AG04449 (cell line): ENCODE measurements around the gene SIT1.
A peak's percentile ranks its signal among the peaks of the same experiment; 100 is the strongest.
"Not testable (repeated sequence)": the region's sequence is repeated elsewhere in the genome, so short reads cannot be mapped to it uniquely, and the experiment has no call there.

Experiments used
- CTCF ChIA-PET: fragments of 350-600 bp; formaldehyde crosslinking; extraction: SDS; loops from one replicate; lab custom pipeline; 2021; ENCODE audit warnings: antibody characterized with exemption; lab: Yijun Ruan, JAX
- POLR2A ChIA-PET: fragments of 400-600, 350-600 bp; formaldehyde crosslinking; extraction: SDS; loops from one replicate; lab custom pipeline; 2020; ENCODE audit warnings: antibody characterized with exemption, inconsistent platforms; lab: Yijun Ruan, JAX
- DNase-seq: peaks from one replicate; pipeline ENCODE4 v3.0.0-alpha.2; 2010; ENCODE audit warnings: low read depth, low spot score
- H3K4me3 ChIP-seq: 2 replicates; pipeline ENCODE4 v1.5.1; 2011; ENCODE audit warnings: low read depth, mild to moderate bottlenecking, control low read depth, low read length
- CTCF ChIP-seq: IDR thresholded peaks from one replicate; pipeline ENCODE4 v1.5.1; 2011; ENCODE audit warnings: mild to moderate bottlenecking, moderate library complexity, low read length, control low read depth, inconsistent platforms; ENCODE audit not compliant: insufficient read depth; ENCODE audit errors: missing control alignments

The SIT1 gene

GRCh38 chr9:35618325-35618727 is 32.4 kb downstream of the SIT1 start, which contains the start of gene CD72:
Gene CD72, minus strand, starts transcription at chr9:35618413. Its CDS starts 110 bp downstream, at chr9:35618303.
- no peak for DNase-seq
- ChIA-PET POLR2A (no interaction called here), CTCF (interaction anchor here (2.0 kb wide), 1 partner anchor 15 kb away, joined by 10 read pairs; no protein-coding TSS in a partner anchor)

GRCh38 chr9:35617548-35617947 is 33.2 kb downstream of the SIT1 start:
- no peak overlapping the region for H3K4me3 ChIP-seq
- no peak for TF ChIP-seq CTCF
- CTCF ChIA-PET, result interaction anchor here (1.1 to 2.0 kb wide), 4 partner anchors 9 to 30 kb away, joined by 3 to 10 read pairs (median 6); no protein-coding TSS in a partner anchor
- no peak for DNase-seq
- POLR2A ChIA-PET, result no interaction called here

More at GRCh38 chr9:35618325-35618727, 32.4 kb downstream of the SIT1 start, which contains the start of gene CD72:
- no peak for TF ChIP-seq CTCF
- H3K4me3 ChIP-seq, result peak within 1 kb of the TSS; percentile 47

DNA sequence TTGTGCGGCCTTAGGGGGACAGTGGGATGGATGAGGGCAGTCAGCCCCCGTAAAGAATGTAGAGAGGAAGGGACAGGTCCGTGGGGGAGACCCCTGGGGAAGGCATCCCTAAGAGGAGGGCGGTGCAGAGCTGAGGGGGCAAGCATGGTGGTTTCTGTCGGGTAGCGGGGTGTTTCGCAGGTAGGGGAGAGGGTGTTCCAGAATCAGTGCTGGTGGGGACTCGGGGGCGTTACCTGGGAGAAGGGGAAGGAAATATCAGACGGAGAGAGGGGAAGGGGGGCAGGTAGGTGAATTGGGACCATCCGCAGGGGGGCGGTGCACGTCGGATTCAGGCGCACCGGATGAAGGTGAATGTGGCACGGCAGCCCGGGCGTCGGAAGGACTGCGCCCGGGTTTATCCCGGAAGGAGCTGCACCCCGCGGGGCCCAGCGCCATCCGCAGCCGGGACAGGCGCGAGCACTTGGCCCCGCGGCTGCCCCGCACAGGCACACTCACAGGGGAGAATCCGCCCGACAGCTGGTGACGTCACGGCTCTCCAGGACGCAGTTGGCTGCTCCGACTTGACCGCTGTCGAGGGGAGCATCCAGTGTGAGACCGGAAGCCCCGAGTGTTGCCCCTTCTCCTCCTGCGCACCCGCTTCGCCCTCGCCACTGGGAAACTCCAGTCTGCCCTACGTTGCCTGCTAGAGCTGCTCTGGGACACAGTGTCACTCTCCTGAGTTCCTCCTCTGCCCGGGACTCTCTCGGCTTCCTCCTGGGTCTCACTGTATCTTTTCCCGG is 33.9 kb downstream of the SIT1 start:
- POLR2A ChIA-PET, result no interaction called here
- H3K4me3 ChIP-seq, result peak overlapping the region; percentile 47
- TF ChIP-seq CTCF, result no peak
- DNase-seq, result no peak
- CTCF ChIA-PET, result interaction anchor here (1.1 to 2.0 kb wide), 4 partner anchors 8 to 31 kb away, joined by 3 to 10 read pairs (median 6); no protein-coding TSS in a partner anchor

DNA sequence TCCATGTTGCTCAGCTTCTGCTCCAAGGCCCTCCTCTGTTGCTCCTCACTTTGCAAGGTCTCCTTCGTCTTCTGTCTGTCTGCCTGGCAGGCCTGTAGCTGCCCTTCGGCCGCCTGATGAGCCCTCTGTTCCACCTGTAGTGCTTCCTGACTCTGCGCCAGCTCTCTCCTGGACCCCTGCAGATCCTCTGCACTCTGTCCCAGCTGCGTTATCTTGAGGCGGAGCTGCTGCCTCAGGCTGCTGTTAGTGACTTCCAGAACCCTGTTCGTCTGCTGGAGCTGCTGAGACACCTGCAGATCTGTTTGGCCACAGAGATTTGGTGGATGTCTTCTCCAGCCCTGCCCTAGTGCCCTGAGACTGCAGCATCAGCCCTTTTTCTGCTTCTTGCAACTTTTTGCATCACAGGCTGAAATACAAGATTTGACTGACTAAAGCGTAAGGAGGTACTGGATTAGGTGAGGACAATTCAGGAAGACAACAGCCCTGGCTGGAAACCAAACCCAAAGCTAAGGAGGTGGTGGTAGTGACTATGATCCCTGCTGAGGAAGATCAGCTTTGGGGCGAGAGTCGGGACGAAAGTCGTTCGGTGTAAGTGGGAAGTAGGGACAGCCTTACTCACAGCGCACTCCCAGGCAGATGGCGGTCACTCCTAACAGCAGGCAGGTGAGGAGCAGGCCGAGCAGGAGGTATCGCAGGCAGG is 34.6 kb downstream of the SIT1 start:
- POLR2A ChIA-PET, result interaction anchor here (0.8 kb wide), 1 partner anchor 64 kb away, joined by 5 read pairs; no protein-coding TSS in a partner anchor
- DNase-seq, result no peak
- no peak overlapping the region for H3K4me3 ChIP-seq
- CTCF ChIA-PET, result interaction anchor here (0.7 to 2.0 kb wide), 6 partner anchors 8 to 32 kb away, joined by 3 to 10 read pairs (median 4); no protein-coding TSS in a partner anchor
- no peak for TF ChIP-seq CTCF

- no peak for DNase-seq
- POLR2A ChIA-PET, result interaction anchor here (1.1 kb wide), 1 partner anchor 9 kb away, joined by 3 read pairs; no protein-coding TSS in a partner anchor
- no peak for TF ChIP-seq CTCF
- CTCF ChIA-PET, result interaction anchor here (1.0 to 5.4 kb wide), 8 partner anchors 7 to 132 kb away, joined by 3 to 34 read pairs (median 6); no protein-coding TSS in a partner anchor
- H3K4me3 ChIP-seq, result no peak overlapping the region
Observed at GRCh38 chr9:35612843-35613242, 37.9 kb downstream of the SIT1 start.

DNA sequence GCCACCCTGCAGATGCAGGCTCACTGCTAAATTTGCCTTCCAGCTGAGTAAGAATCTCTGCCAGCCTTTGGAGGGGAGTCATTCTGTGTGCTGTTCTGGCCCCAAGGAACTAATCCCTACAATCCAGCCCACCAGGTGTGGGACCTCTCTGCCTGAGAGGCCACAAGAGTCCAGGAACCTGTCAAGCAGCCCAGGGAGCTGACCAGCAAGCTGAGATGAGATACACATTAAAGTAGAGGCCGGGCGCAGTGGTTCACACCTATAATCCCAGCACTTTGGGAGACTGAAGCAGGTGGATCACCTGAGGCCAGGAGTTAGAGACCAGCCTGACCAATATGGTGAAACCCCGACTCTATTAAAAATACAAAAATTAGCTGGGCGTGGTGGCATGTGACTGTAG is 38.7 kb downstream of the SIT1 start:
- H3K4me3 ChIP-seq, POLR2A ChIA-PET, DNase-seq: not testable (repeated sequence)
- CTCF ChIA-PET, result interaction anchor here (1.2 to 5.4 kb wide), 9 partner anchors 8 to 131 kb away, joined by 4 to 34 read pairs (median 6); no protein-coding TSS in a partner anchor
